Choroid plexus epithelial cell (primary cell): ENCODE measurements around the gene RFX7.

ENCODE experiments used
- DNase-seq: peaks from one replicate; pipeline ENCODE4 v3.0.0-alpha.2; 2010; ENCODE audit warnings: low read depth
- H3K4me3 ChIP-seq: 2 replicates; pipeline ENCODE4 v1.5.1; 2011; ENCODE audit warnings: low read depth, mild to moderate bottlenecking, control low read depth, low read length, moderate library complexity
- CTCF ChIP-seq: conservative IDR thresholded peaks from 2 replicates; pipeline ENCODE4 v1.5.1; 2011; ENCODE audit warnings: low read depth, mild to moderate bottlenecking, control low read depth, inconsistent platforms, low read length, moderate library complexity

Gene RFX7

GRCh38 chr15:56124391-56124790, 119.3 kb downstream of the RFX7 start:
- DNase-seq = peak; percentile 62
- no peak for TF ChIP-seq CTCF
- no peak overlapping the region for H3K4me3 ChIP-seq

GRCh38 chr15:56105855-56106254, 137.8 kb downstream of the RFX7 start:
- no peak overlapping the region for H3K4me3 ChIP-seq
- TF ChIP-seq CTCF = no peak
- no peak for DNase-seq

- DNase-seq = no peak
- H3K4me3 ChIP-seq = no peak overlapping the region
- TF ChIP-seq CTCF = no peak
Measured at GRCh38 chr15:56102441-56102840, 141.2 kb downstream of the RFX7 start.

- DNase-seq = no peak
- H3K4me3 ChIP-seq = no peak overlapping the region
- TF ChIP-seq CTCF = no peak
Measured at GRCh38 chr15:56099311-56099710, 144.4 kb downstream of the RFX7 start.

GRCh38 chr15:56098195-56098863, 145.3 kb downstream of the RFX7 start:
- DNase-seq = peak; percentile 28
- TF ChIP-seq CTCF = peak; percentile 28
- H3K4me3 ChIP-seq = no peak overlapping the region

GRCh38 chr15:56095406-56095805, 148.3 kb downstream of the RFX7 start:
- TF ChIP-seq CTCF = no peak
- H3K4me3 ChIP-seq = no peak overlapping the region
- no peak for DNase-seq

GRCh38 chr15:56094171-56094570, 149.5 kb downstream of the RFX7 start:
- TF ChIP-seq CTCF = no peak
- H3K4me3 ChIP-seq = no peak overlapping the region
- DNase-seq = no peak
